Fibroblast of mammary gland (primary cell): ENCODE measurements around the gene FTO.

Source experiments
- DNase-seq: peaks from one replicate; pipeline ENCODE4 v3.0.0-alpha.2; 2010; ENCODE audit warnings: low read depth
- H3K4me3 ChIP-seq: 2 replicates; pipeline ENCODE4 v1.5.1; 2011; ENCODE audit warnings: low read depth, mild to moderate bottlenecking, low read length, moderate library complexity; ENCODE audit not compliant: control insufficient read depth
- TF ChIP-seq, protein P1 (sequence below): conservative IDR thresholded peaks from 2 replicates; pipeline ENCODE4 v1.5.1; 2011; ENCODE audit warnings: low read depth, low read length, inconsistent platforms; ENCODE audit not compliant: control insufficient read depth, insufficient read depth

Gene FTO

GRCh38 chr16:53792161-53792951 is 88.4 kb downstream of the FTO start:
- TF ChIP-seq, protein P1, sequence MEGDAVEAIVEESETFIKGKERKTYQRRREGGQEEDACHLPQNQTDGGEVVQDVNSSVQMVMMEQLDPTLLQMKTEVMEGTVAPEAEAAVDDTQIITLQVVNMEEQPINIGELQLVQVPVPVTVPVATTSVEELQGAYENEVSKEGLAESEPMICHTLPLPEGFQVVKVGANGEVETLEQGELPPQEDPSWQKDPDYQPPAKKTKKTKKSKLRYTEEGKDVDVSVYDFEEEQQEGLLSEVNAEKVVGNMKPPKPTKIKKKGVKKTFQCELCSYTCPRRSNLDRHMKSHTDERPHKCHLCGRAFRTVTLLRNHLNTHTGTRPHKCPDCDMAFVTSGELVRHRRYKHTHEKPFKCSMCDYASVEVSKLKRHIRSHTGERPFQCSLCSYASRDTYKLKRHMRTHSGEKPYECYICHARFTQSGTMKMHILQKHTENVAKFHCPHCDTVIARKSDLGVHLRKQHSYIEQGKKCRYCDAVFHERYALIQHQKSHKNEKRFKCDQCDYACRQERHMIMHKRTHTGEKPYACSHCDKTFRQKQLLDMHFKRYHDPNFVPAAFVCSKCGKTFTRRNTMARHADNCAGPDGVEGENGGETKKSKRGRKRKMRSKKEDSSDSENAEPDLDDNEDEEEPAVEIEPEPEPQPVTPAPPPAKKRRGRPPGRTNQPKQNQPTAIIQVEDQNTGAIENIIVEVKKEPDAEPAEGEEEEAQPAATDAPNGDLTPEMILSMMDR = no peak
- no peak overlapping the region for H3K4me3 ChIP-seq
- DNase-seq = no peak

- TF ChIP-seq, protein P1 = no peak
- H3K4me3 ChIP-seq = no peak overlapping the region
- no peak for DNase-seq
Observed at GRCh38 chr16:53803451-53803850, 99.5 kb downstream of the FTO start.

- no peak overlapping the region for H3K4me3 ChIP-seq
- DNase-seq = no peak
- TF ChIP-seq, protein P1 = no peak
Observed at GRCh38 chr16:53803998-53804397, 100.0 kb downstream of the FTO start.

DNA sequence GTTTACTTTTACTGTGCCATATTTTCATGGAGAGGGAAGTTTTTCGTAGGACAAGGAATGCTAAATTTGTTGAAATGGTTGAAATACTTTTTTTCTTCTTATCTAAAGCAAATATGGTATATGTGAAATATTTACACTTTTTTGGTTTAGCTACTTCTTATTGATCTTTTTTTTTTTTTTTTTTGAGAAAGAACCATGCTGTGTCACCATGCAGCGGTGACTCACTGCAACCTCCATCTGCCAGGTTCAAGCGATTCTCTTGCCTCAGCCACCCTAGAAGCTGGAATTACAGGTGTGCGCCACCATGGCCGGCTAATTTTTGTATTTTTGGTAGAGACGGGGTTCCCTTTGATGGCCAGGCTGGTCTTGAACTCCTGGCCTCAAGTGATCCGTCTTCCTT is 100.5 kb downstream of the FTO start:
- no peak for DNase-seq
- TF ChIP-seq, protein P1 = no peak
- H3K4me3 ChIP-seq = no peak overlapping the region

DNA sequence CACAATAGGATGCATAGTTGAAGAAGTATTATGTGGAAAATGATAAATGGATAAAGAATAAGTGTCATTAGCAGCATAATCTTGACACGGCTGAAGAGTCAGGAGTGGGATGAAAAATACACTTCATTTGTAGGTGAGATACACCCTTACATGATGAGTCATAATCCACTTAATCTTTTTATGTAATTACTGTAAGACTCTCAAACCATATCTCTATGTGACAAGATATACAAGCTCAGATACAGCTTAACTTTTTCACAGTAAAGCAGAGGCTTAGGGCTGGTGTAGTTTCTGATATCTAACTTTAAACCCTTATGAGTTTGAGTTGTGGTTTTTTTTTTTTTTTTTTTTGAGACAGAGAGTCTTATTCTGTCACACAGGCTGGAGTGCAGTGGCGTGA is 101.2 kb downstream of the FTO start:
- no peak for DNase-seq
- no peak overlapping the region for H3K4me3 ChIP-seq
- TF ChIP-seq, protein P1 = no peak

- DNase-seq = no peak
- no peak overlapping the region for H3K4me3 ChIP-seq
- TF ChIP-seq, protein P1 = no peak
Observed at GRCh38 chr16:53805752-53806151, 101.8 kb downstream of the FTO start.
